Fibroblast of skin of right quadriceps (primary cell): ENCODE measurements around the gene CCR5.
"Not testable (repeated sequence)": the region's sequence is repeated elsewhere in the genome, so short reads cannot be mapped to it uniquely, and the experiment has no call there.

Source experiments
- DNase-seq: peaks from one replicate; pipeline ENCODE4 v3.0.0-alpha.2; 2013

CCR5 gene

GRCh38 chr3:46370839-46371518 lies at the start of gene CCR5:
TSS of gene CCR5 (plus strand) at chr3:46370946. CDS start at chr3:46372903, 1,957 bp downstream.
- DNase-seq, result no peak

- DNase-seq, result no peak
Observed at GRCh38 chr3:46321461-46322104, 49.2 kb upstream of the CCR5 start.

- no peak for DNase-seq
Observed at GRCh38 chr3:46324036-46324435, 46.7 kb upstream of the CCR5 start.

GRCh38 chr3:46325645-46326300 lies 45.0 kb upstream of the CCR5 start:
- no peak for DNase-seq

GRCh38 chr3:46330676-46331075 lies 40.1 kb upstream of the CCR5 start:
- not testable (repeated sequence) for DNase-seq

- peak; percentile 4 for DNase-seq
Observed at GRCh38 chr3:46334741-46335478, 35.8 kb upstream of the CCR5 start.

- DNase-seq, result no peak
Observed at GRCh38 chr3:46335541-46335940, 35.2 kb upstream of the CCR5 start.

- no peak for DNase-seq
Observed at GRCh38 chr3:46337911-46338310, 32.8 kb upstream of the CCR5 start.

- DNase-seq, result no peak
Observed at GRCh38 chr3:46338840-46339239, 31.9 kb upstream of the CCR5 start.

- DNase-seq, result no peak
Observed at GRCh38 chr3:46344476-46344875, 26.3 kb upstream of the CCR5 start.

GRCh38 chr3:46348823-46349482 lies 21.8 kb upstream of the CCR5 start:
- DNase-seq, result no peak

- DNase-seq, result no peak
Observed at GRCh38 chr3:46349484-46350261, 21.1 kb upstream of the CCR5 start.

GRCh38 chr3:46350262-46350565 lies 20.5 kb upstream of the CCR5 start:
- no peak for DNase-seq

GRCh38 chr3:46351646-46352045 lies 19.1 kb upstream of the CCR5 start:
- no peak for DNase-seq

- no peak for DNase-seq
Observed at GRCh38 chr3:46353090-46353489, 17.7 kb upstream of the CCR5 start.

- no peak for DNase-seq
Observed at GRCh38 chr3:46353647-46354410, 16.9 kb upstream of the CCR5 start, which contains the start of gene CCR2. TSS of gene CCR2 (plus strand) at chr3:46354111. CDS start at chr3:46357528, 3,417 bp downstream.

- DNase-seq, result no peak
Observed at GRCh38 chr3:46354478-46354877, 16.3 kb upstream of the CCR5 start.

- no peak for DNase-seq
Observed at GRCh38 chr3:46354984-46355383, 15.8 kb upstream of the CCR5 start.

GRCh38 chr3:46356276-46356675 lies 14.5 kb upstream of the CCR5 start:
- no peak for DNase-seq

GRCh38 chr3:46356909-46357308 lies 13.8 kb upstream of the CCR5 start:
- no peak for DNase-seq

- DNase-seq, result no peak
Observed at GRCh38 chr3:46358466-46358865, 12.3 kb upstream of the CCR5 start.
